Mesenteric fat pad (tissue), 1 donor: Measurements from ENCODE around the gene NAPB. TPM values are rescaled to one million over a fixed set of nuclear protein-coding genes. Genes with fewer than 3 reads are reported as not detected.

ENCODE experiments used
- DNase-seq: peaks from one replicate; pipeline ENCODE4 v3.0.0-alpha.2; 2020; ENCODE audit warnings: low spot score
- total RNA-seq: library from RNA; stranded (reverse); fragmentation: NEBNext Ultra II Directional; extraction: Animal tissue kit (Norgen Biotek cat#: 25700); gene quantifications from one replicate; pipeline ENCODE4 v1.2.1, GENCODE V29; 2021
- donor health status: DM: yes; HTN: yes; CAD: no.

The NAPB gene
- total RNA-seq, 1 donor from 2014 or later = 8.4 TPM

GRCh38 chr20:23438661-23439060 lies 17.4 kb upstream of the NAPB start:
- DNase-seq = no peak

- DNase-seq = peak; percentile 51
These were observed 16.0 kb upstream of the NAPB start for GRCh38 chr20:23437126-23437899.

- DNase-seq = no peak
These were observed 15.4 kb upstream of the NAPB start for GRCh38 chr20:23436681-23437080.

- no peak for DNase-seq
These were observed 14.6 kb upstream of the NAPB start for GRCh38 chr20:23435626-23436539.

- DNase-seq = no peak
These were observed 13.4 kb upstream of the NAPB start for GRCh38 chr20:23434521-23435313.

- no peak for DNase-seq
These were observed 12.3 kb upstream of the NAPB start for GRCh38 chr20:23433628-23434027.

- peak; percentile 49 for DNase-seq
These were observed 3.8 kb upstream of the NAPB start for GRCh38 chr20:23425129-23425528.

GRCh38 chr20:23419995-23420901 lies 1.0 kb downstream of the NAPB start:
- DNase-seq = peak; percentile 86

GRCh38 chr20:23419657-23419994 lies 1.7 kb downstream of the NAPB start:
- no peak for DNase-seq

GRCh38 chr20:23417861-23418260 lies 3.4 kb downstream of the NAPB start:
- no peak for DNase-seq

- DNase-seq = no peak
These were observed 5.2 kb downstream of the NAPB start for GRCh38 chr20:23415959-23416583.

GRCh38 chr20:23415555-23415954 lies 5.7 kb downstream of the NAPB start:
- no peak for DNase-seq

GRCh38 chr20:23414526-23415188 lies 6.6 kb downstream of the NAPB start:
- DNase-seq = no peak

GRCh38 chr20:23413862-23414422 lies 7.3 kb downstream of the NAPB start:
- DNase-seq = no peak

GRCh38 chr20:23412026-23412425 lies 9.3 kb downstream of the NAPB start:
- no peak for DNase-seq

GRCh38 chr20:23410916-23411695 lies 10.2 kb downstream of the NAPB start:
- DNase-seq = no peak

GRCh38 chr20:23409800-23410199 lies 11.5 kb downstream of the NAPB start:
- DNase-seq = no peak

- no peak for DNase-seq
These were observed 12.3 kb downstream of the NAPB start for GRCh38 chr20:23408957-23409356.
